ENCODE data around the gene WNT5A.
A peak's percentile ranks its signal among the peaks of the same experiment; 100 is the strongest.

Gene WNT5A

DNA sequence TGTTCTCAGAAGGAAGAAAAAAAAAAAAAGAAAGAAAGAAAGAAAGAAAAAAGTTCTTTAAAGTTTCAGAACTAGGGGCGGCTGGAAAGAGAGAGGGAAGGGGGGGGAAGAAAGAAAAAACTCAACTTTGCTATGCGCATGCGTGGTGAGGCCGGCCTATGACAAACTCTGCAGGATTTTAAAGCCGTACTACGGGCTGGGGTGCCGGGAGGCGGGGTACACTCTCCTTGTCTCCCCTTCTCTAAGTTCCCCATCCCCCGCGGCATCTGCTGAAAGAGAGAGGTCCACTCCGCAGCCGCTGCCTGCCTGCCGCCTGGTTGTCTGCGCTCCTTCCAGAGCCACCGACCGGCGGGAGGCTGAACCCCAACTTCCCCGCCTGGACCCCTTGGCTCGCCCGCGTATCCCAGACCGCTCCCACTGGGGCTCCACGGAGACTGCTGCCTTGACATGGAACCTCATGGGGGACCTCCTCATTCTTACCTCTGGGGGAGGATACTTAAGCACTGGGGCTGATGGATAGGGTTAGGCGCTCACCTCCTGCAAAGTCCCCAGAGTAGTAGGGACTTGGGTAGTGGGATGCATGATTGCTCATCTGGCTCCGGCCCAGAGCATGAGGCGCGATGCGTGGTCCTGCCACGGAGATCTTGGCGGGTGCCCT lies 1.4 kb upstream of the WNT5A start:
- no peaks in the 10 kb centered on the region for H3K9me3 ChIP-seq
- TF ChIP-seq, protein P1, sequence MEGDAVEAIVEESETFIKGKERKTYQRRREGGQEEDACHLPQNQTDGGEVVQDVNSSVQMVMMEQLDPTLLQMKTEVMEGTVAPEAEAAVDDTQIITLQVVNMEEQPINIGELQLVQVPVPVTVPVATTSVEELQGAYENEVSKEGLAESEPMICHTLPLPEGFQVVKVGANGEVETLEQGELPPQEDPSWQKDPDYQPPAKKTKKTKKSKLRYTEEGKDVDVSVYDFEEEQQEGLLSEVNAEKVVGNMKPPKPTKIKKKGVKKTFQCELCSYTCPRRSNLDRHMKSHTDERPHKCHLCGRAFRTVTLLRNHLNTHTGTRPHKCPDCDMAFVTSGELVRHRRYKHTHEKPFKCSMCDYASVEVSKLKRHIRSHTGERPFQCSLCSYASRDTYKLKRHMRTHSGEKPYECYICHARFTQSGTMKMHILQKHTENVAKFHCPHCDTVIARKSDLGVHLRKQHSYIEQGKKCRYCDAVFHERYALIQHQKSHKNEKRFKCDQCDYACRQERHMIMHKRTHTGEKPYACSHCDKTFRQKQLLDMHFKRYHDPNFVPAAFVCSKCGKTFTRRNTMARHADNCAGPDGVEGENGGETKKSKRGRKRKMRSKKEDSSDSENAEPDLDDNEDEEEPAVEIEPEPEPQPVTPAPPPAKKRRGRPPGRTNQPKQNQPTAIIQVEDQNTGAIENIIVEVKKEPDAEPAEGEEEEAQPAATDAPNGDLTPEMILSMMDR (IDR thresholded peaks at IDR 0.05), result no peak
- H3K27ac ChIP-seq, result no peak overlapping the region
- no peaks in the 10 kb centered on the region for H3K36me3 ChIP-seq
- peak overlapping the region; percentile 54 to 71 for H3K4me3 ChIP-seq
- H3K4me1 ChIP-seq, result peaks cover 0 to 53% (median 38%) of the 10 kb centered on the region in 4 donors
- H3K27me3 ChIP-seq, result peaks cover 0 to 86% of the 10 kb centered on the region in 2 donors
- intact Hi-C loops (cut with DNase I; ENCODE audit: low total_unique reads), result loop anchor here (5.0 kb wide), 1 partner anchor 764 kb away; no protein-coding TSS in a partner anchor
- DNase-seq, result no peak

DNA sequence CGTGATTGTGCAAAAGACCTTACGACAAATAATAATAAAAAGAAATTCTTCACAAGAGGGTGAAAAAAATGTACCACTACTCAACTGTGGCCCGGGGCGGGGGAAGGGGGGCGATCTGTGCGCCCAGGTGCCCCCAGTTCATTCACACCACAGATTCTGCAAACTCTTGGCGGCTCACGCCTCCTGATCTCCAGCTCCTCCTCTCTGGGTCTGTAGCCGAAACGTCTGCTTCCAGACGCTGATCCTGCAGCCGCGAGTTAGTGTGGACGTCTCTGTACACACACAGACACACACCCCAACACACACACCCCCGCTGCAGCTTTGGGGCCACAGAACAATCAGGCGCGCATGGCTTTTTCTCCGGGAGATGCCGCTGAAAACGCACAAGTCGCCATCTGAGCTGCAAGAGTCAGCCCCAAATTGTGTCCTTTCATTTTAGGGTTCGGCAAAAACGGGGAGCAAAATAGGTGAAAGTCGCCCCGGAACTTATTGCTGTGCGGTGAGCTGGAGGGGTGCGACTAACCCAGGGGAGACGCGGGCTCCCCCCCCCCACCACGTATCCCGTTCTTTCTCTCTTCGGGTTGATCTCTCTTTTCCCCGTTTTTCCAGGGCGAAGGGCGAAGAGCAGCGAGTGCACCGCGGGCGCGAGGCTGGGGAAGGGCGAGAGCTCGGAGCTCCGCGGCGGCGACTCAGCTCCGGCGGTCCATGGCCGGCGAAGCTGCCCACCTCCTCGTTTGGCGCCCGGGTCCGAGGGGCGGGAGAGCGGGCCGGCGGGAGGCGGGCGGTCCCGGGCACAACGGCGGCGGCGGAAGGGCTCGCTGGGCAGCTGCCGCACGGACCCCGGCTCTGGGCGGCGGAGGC lies 505 bp upstream of the WNT5A start:
- Histone ChIP-seq H3K27ac (no peak overlapping the region), H3K4me3 (peak overlapping the region; percentile 54 to 71), H3K27me3 (peaks cover 0 to 88% of the 10 kb centered on the region in 2 donors), H3K9me3 (no peaks in the 10 kb centered on the region), H3K36me3 (no peaks in the 10 kb centered on the region), H3K4me1 (peaks cover 0 to 56% (median 39%) of the 10 kb centered on the region in 4 donors)
- TF ChIP-seq, protein P1 (IDR thresholded peaks at IDR 0.05), result no peak
- intact Hi-C loops (cut with DNase I; ENCODE audit: low total_unique reads), result loop anchor here (5.0 kb wide), 1 partner anchor 765 kb away; no protein-coding TSS in a partner anchor
- no peak for DNase-seq

DNA sequence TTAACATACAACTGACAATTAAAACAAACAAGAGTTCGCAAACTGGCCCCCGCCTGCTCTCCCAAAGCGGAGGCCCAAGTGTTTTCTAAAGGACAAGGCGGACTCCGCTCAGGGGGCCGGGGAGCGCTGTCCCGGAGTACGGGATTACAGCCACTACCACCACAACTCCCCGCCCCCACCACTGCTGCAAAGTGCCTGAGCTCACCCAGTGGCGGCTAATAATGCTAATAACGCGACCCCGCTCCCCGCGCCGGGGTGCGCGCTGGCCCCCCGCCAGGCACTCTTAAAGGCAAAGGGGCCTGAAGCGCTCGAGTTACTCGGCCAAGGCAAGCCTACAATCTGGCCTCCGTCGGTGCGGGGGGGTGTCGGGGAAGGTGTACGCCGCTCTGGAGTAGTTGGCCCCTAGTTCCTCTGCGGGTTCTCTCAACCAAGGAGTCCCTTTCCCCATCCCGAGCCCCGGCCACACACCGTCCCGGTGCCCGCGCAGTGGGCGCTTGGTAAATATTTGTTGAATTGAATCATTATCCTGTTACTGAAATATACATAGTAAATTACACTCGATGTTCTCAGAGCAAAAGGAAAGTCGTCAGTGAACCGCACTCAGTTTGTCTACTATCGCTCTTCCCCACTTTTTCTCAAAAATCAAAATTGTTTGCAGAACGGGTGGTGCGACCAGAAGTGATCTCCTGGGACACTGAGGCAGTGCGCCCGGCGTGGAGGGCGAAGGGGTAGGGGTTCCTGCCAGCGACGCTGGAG lies 827 bp downstream of the WNT5A start:
- peaks cover 0 to 90% of the 10 kb centered on the region in 2 donors for H3K27me3 ChIP-seq
- H3K36me3 ChIP-seq, result no peaks in the 10 kb centered on the region
- peak overlapping the region; percentile 54 to 71 for H3K4me3 ChIP-seq
- TF ChIP-seq, protein P1 (IDR thresholded peaks at IDR 0.05), result no peak
- H3K4me1 ChIP-seq, result peaks cover 0 to 69% (median 52%) of the 10 kb centered on the region in 4 donors
- no peak overlapping the region for H3K27ac ChIP-seq
- intact Hi-C loops (cut with DNase I; ENCODE audit: low total_unique reads), result loop anchor here (5.0 kb wide), 1 partner anchor 766 kb away; no protein-coding TSS in a partner anchor
- DNase-seq, result no peak
- no peaks in the 10 kb centered on the region for H3K9me3 ChIP-seq

DNA sequence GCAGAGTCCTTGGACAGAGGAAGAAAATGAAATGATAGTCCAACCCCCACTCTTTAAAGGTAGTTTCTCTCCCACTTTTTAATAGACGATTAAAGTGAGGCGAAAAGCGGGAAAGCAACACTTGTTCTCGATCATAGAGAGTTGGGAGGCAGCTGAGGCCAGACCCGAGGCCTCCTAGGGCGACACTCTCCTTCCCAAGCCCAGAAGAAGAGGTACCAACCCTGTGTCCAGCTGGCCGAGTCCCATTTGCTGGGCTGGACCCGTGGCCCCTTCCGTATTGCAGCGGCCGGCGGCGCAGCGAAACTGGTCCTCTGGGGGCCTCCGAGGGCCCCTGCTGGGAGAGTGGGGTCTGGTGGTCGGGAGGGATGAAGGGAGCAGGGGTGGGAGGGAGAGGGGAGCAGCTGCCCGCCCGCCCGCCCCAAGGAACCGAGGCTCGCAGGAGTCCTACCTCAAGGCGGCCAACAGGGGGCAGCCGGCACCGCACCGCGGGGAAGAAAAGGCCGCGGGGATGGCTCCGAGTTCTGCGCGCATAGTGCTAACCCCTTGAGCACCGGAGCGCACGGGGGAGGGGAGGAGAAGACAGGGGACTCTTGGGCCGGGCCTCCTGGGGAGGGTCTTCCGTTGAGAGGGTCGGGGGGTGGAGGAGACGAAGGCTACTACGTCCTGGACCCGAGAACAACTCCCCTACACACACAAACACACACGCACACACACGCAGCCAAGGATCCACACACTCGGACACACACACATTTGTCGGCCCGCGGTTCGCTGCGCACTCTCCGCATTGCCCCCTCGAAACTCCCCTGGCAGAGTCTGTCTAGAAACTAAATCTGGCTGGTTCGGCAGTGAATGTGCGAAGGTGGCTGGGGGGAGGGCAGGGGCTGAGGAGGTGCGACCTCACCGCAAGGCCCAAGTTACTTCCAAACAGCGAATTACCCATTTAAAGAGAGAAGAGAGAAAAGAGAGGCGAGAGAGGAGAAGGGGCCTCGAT lies 2.0 kb downstream of the WNT5A start:
- Histone ChIP-seq H3K4me1 (peaks cover 0 to 76% (median 54%) of the 10 kb centered on the region in 4 donors), H3K27ac (no peak overlapping the region), H3K27me3 (peaks cover 0 to 97% of the 10 kb centered on the region in 2 donors), H3K4me3 (peak overlapping the region; percentile 54 to 71), H3K36me3 (no peaks in the 10 kb centered on the region), H3K9me3 (no peaks in the 10 kb centered on the region)
- intact Hi-C loops (cut with DNase I; ENCODE audit: low total_unique reads), result loop anchor here (5.0 kb wide), 1 partner anchor 767 kb away; no protein-coding TSS in a partner anchor
- peak in 1 of 2 donors; percentile 75 for DNase-seq
- TF ChIP-seq, protein P1 (IDR thresholded peaks at IDR 0.05), result peak; percentile 38 to 87

Measured in tibial artery (tissue), 4 donors.